HG02678 (cell line): ENCODE data around the gene NCAM2.

Experiments
- ATAC-seq: cut with Tn5 transposase; IDR thresholded peaks from one replicate; pipeline ENCODE4 v1.9.1; 2021; ENCODE audit warnings: mild to moderate bottlenecking, moderate library complexity; ENCODE audit not compliant: unreplicated experiment

NCAM2 gene

DNA sequence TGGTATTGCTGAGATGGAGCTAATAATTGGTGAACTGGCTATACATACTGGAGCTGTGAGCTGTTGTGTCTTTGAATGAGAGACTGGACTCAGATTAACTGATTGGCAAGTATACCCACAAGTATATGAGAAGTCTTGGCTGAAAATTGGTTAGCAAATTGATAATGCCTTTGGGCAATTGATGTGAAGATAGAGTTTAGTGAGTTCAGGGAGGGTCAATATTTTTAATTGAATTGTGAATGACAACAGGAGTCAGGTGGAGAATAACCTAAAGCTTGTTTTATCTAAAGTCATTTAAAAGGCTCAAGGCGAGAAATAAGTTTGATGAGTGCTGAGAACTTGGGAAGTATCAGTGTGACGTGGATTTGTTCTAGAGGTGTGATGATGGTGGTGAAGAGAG lies 27.5 kb downstream of the NCAM2 start:
- no peak for ATAC-seq

DNA sequence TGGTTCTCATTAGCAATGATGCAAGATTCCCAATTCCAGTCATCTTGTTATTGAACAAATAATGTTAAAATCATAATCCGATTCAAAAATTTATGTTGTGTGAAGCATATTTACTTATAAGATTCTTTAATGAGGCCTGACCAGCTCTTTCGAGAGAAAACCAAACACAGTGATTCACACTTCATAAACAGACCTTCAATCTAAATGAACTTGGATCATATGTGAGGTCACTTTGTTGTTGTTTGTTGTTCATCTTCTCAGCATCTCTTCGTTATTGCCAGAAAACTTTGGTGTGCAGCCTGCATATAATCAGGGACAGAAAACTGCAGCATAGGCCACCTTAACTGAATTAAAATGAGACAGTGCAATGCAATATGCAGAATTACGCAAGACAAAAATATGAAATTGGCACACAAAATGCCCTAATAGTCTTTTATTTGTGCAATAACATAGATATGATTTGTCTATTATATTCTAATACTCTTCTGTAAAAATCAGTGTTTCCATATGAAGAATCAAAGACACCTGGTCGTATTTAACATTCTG lies 30.1 kb downstream of the NCAM2 start:
- no peak for ATAC-seq

DNA sequence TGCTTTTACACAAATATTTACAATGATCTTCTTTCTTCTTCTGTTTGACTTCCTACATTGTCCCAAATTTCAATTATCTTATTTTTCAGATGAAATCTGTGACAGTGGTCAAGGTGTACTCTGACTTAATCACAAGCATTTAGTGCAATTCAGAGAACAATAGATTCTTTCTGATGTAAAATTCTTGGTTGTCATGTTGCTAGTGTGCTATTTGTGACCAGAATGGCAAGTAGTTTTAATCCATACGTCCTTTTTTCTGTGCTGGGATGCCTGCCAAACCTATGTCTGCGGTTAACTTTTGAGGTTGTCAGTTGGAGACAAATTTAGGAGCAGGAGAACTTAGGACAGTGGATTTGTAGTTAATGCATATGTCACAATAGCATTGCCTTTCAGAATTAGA lies 31.0 kb downstream of the NCAM2 start:
- no peak for ATAC-seq

DNA sequence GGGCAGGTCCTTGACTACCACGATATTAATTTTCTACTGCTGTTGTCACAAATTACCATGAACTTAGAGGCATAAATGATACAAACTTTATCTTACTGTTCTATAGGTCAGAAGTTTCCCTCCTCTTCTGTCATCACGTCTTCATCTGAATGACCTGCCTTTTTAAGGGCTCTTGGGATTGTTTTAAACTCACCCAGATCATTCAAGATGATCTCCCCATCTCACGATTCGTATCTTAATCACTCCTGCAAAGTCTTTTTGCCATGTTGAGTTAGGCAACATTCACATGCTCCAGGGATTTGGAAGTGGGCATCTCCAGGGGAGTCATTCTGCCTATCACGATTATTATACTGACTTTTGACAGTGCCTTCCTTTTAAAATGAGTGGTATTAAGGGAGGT lies 32.1 kb downstream of the NCAM2 start:
- no peak for ATAC-seq

DNA sequence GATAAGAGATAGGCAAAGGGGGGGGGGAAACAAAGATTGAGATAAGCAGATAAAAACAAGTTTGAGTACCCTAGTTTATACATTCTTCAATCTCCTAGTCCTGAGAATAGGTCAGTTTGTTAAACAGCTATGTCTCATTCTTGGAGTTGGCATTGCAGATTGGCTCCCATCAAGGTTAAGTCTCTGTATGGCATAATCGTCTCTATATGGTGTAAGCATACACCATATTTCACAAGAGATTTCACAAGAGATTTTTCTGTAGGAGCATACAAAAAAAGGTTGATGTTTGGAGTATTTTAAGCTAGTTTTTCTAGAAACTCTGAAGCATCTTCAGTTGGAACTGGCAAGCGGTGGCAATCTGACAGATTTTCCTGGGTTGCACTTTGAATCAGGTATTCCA lies 35.8 kb downstream of the NCAM2 start:
- ATAC-seq: no peak

- no peak for ATAC-seq
Observed at GRCh38 chr21:21039624-21040170, 41.5 kb downstream of the NCAM2 start.

- ATAC-seq: no peak
Observed at GRCh38 chr21:21045518-21045917, 47.3 kb downstream of the NCAM2 start.

GRCh38 chr21:21046063-21046462 lies 47.9 kb downstream of the NCAM2 start:
- no peak for ATAC-seq

- no peak for ATAC-seq
Observed at GRCh38 chr21:21051109-21052055, 53.2 kb downstream of the NCAM2 start.

GRCh38 chr21:21052672-21053071 lies 54.5 kb downstream of the NCAM2 start:
- ATAC-seq: no peak

DNA sequence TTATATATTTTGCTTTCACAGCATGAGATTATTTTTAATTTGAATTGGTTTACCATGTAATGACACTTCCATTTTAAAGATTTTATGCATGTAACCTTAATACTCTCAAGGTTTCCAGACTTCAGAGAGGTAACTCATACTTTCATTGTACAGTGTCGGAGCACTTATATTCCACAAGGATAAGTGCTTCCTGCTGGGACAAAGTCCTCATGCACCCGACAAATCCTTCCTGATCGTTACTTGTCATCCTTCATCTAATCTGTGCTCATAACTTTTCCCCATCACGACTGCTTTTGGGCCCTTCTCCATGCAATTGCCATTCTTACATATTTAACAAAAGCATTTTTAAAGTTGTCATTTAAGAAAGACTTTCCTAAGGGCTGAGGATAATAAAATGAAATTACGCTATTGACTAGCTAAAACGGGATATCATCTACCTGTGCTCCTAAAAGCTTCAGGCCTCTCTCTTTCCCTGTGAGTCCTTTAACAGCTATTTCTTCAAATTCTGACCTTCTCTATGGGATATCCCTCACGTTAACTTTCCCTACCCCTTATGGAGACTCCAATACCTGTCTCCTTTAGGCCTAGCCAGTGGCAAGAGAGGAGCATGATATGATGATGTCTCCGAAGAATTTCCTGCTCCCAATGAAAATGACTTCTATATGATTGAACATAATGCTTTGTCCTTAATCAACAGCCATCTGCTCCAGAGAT lies 59.3 kb downstream of the NCAM2 start:
- no peak for ATAC-seq

DNA sequence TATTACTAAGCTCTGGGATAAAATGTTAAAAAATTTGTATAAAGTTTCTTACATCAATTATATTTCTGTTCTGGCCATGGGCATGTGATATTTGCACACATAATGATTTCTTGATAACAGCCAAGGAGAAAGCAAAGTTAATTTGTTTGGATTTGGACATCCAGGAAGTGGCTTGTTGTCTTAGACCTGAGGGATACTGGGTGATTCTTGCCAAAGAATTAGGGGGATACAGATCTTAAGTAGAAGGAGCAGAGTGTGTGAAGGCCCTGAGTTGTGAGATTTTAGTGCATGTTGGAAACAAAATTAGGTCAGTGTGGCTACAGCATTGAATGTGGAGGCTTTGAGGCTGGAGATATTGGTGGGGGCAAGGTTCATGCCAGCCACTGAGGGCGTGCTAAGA lies 65.6 kb downstream of the NCAM2 start:
- no peak for ATAC-seq

DNA sequence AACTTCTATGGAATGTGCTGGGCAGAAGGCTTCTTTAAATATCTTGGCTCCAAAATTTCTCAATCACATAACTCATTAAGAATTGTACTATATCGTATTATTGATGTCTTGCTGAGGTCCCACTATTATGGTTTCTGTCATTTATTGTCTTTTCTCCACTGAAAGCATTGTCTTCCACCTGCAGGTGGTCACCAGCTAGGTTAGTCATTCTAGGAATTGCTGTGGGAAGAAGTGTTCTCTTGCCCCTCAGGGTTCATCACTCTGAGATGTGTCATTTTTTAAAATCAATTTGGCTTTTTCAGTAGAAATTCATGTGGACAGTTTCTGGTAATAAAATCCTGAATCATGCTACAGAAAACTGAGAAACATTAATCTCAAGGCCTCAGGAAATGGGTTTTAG lies 66.1 kb downstream of the NCAM2 start:
- no peak for ATAC-seq

DNA sequence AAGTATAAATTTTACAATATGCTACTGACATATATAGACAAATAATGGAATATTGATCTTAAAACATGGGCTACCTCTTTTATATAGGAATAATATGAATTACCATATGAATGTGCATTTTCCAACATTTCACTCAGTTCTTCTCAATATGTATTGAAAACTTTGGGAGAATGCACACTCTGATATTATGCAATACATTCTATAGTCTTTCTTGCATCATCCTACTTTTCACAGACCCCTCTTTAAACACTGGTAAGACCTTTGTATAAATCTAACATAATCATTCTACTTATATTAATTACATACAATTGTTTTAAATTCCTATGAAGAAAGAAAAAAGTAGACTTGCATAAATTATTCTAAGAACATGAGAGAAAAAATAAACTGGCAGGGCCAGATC lies 69.2 kb downstream of the NCAM2 start:
- ATAC-seq: no peak

DNA sequence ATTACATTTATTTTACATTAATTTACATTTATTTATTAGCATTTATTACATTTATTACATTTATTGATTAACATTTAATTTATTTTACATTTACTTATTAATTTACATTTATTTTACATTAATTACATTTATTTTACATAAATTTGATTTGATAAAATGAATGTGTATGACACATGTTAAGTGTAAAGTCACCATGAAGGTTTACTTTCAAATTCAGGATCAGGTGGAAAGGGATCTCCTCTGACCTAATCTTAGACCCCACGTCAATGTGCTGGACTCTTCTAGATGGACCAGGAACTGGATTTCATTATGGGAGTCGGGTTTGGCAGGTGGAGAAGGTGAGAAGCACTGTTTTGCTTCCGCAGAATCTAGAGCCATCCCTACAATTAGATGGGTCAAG lies 76.1 kb downstream of the NCAM2 start:
- no peak for ATAC-seq

DNA sequence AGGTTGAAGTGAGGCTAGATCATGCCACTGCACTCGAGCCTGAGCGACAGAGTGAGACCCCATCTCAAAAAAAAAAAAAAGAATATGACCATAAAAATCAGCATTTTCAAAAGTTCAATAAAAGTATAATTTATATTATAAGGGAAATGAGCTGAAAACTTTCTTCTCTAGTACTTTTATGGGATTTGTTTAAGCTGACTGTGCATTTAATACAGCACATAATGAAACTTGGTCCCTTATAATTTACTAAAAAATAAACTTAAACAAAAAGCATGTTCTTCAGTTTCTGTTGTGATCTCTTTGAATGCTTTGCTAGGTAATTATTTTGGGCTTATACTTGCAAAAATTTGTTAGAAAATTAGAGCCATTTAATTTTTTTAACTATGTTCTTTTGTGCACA lies 77.8 kb downstream of the NCAM2 start:
- no peak for ATAC-seq

- ATAC-seq: no peak
Observed at GRCh38 chr21:21076491-21076890, 78.3 kb downstream of the NCAM2 start.

- no peak for ATAC-seq
Observed at GRCh38 chr21:21079646-21080045, 81.4 kb downstream of the NCAM2 start.

- ATAC-seq: no peak
Observed at GRCh38 chr21:21084179-21084578, 86.0 kb downstream of the NCAM2 start.

DNA sequence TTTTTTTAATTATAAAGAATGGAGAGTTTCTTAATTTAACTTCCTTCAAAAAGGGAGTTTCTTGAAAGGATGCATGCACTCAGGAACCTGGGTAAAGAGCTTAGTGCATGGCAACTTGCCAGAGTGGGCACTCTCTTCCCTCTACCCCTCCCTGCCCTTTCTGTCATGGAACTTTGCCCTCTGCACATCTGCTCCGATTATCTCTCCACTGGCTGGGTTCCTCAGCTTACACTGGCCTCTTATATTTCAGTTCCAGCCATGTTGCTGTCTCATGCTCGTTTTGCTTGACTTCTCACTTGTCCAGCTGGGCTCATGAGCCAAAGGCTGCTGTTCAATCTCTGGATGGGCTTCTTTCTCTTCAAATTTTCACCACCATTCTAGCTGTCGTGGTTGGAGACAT lies 87.0 kb downstream of the NCAM2 start:
- no peak for ATAC-seq

DNA sequence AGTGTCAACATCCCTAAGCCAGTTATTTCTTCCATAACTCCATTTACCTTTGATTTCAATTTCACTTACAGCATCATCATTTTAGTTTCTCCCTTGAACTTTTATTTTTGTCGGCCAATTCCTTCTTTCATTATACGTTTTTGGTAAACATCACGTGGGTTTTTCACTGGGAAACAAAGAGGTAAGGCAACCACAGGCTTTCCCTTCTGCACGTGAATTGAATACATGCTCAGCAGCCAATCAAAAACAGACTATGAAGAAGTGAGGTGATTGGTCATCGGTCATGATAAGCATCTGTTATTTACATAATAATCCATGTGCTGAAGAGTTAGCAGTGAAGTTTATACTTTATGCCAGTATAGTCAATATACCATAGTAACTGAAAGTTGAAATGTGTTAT lies 98.7 kb downstream of the NCAM2 start:
- no peak for ATAC-seq

DNA sequence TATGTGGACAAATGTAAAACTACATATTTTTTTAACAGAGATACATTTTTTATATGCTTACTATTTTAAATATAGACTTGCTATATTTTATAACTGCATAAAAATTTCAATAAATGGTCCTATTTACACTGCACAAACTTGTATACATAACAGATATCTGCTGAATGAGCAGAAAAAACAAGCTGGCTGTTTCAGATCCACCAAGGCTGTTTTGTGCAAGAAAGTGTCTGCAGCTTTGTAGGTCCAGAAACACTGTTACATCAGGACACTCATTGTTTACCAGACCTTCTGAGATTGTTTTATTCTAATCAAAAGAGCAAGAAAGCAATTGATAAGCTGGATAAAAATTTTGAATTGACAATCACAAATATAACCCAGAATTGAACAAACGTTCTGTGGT lies 99.3 kb downstream of the NCAM2 start:
- ATAC-seq: no peak
